Heart left ventricle (tissue), 13 donors: ENCODE measurements around the gene FLT4.

Experiments used
- POLR2A ChIP-seq, 2 donors: fragments of 450-650 bp; IDR thresholded peaks; one replicate each; pipeline ENCODE4 v1.6.1; 2017; ENCODE audit warnings: antibody characterized with exemption in 2 of 2, mild to moderate bottlenecking in 2 of 2, moderate library complexity in 2 of 2
- TF ChIP-seq, protein P1 (sequence below), 12 donors: fragments of 200-600 bp; sonication (generic) in 4 of 12; IDR thresholded peaks; one replicate each; pipeline versions ENCODE4 v1.5.0 to v1.8.0; 2018 to 2022; ENCODE audit warnings: antibody characterized with exemption in 12 of 12, mild to moderate bottlenecking in 5 of 12
- donor health status: ischemic (EF 13 %, LVEDD 7.1; RV severe dilation, severe dysfunction).
- donor health status: DM: no; HTN: yes; CAD: no.
- donor health status: DM: no; HTN: no; CAD: no.
- donor health status: ischemic (EF 25% LVEDD 6.9; RV normal size, moderate dysfunction).
- donor health status: ischemic (EF 25% LVEDD 5.7; RV mildly dilated, moderate dysfunction).
- donor health status: ischemic (EF 35%, LVEDD 5.7; RV mildly dilated, moderate dysfunction).
- donor health status: nonischemic (EF 11% LVEDD 7.7; RV severe dilation, severe dysfunction).
- donor health status: DM: yes; HTN: yes; CAD: no.
- donor health status: PGD.
- donor health status: ischemic (EF 29% LVEDD 5.4; RV normal size, mild dysfunction).
- donor health status: nonischemic (EF 23%, LVEDD 6.1; RV moderate dilation, normal function).

DNA sequence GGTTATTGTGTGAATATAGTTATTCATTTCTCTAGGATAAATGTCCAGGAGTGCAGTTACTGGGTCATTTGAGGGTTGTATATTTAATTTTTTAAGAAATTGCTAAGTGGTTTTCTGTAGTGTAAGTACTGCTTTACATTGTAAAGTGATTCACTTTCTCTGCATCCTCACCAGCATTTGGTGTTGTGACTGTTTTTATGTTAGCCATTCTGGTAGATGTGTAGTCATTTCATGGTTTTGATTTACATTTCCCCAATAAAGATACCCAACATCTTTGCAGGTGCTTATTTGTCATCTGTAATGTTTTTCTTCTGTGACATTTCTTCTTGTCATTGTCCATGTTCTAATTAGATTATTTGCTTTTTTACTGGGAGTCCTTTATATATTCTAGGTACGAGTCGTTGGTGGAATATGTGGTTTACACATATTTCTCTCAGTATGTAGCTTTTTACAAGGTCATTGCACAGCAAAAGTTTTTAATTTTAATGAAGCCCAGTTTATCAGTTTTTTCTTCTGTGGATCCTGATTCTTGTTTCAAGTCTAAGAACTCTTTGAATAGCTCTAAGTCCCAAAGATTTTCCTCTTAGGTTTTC is 92.1 kb downstream of the FLT4 start:
- TF ChIP-seq, protein P1, sequence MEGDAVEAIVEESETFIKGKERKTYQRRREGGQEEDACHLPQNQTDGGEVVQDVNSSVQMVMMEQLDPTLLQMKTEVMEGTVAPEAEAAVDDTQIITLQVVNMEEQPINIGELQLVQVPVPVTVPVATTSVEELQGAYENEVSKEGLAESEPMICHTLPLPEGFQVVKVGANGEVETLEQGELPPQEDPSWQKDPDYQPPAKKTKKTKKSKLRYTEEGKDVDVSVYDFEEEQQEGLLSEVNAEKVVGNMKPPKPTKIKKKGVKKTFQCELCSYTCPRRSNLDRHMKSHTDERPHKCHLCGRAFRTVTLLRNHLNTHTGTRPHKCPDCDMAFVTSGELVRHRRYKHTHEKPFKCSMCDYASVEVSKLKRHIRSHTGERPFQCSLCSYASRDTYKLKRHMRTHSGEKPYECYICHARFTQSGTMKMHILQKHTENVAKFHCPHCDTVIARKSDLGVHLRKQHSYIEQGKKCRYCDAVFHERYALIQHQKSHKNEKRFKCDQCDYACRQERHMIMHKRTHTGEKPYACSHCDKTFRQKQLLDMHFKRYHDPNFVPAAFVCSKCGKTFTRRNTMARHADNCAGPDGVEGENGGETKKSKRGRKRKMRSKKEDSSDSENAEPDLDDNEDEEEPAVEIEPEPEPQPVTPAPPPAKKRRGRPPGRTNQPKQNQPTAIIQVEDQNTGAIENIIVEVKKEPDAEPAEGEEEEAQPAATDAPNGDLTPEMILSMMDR (IDR thresholded peaks at IDR 0.05) = no peak
- TF ChIP-seq POLR2A (IDR thresholded peaks at IDR 0.05) = no peak
